GM12891 (cell line): ENCODE data around the gene RNF125.

Experiments
- PAX5 ChIP-seq: IDR thresholded peaks from 2 replicates; pipeline ENCODE4 v1.6.1; 2011; ENCODE audit warnings: low read length, moderate library complexity, mild to moderate bottlenecking; ENCODE audit not compliant: insufficient read depth, severe bottlenecking
- POLR2A ChIP-seq: IDR thresholded peaks from 2 replicates; pipeline ENCODE4 v1.6.1; 2011; ENCODE audit warnings: low read depth, low read length, control low read depth
- POLR2AphosphoS5 ChIP-seq: IDR thresholded peaks from 2 replicates; pipeline ENCODE4 v1.6.1; 2011; ENCODE audit warnings: low read depth, low read length, control low read depth
- SPI1 ChIP-seq: IDR thresholded peaks from 2 replicates; pipeline ENCODE4 v1.6.1; 2011; ENCODE audit warnings: low read depth, low read length, control low read depth
- TAF1 ChIP-seq: IDR thresholded peaks from 2 replicates; pipeline ENCODE4 v1.6.1; 2011; ENCODE audit warnings: low read depth, low read length, control low read depth

- TF ChIP-seq POLR2A (no peak), POLR2AphosphoS5 (no peak), TAF1 (no peak), PAX5 (no peak), SPI1 (no peak)
These were observed 19.7 kb upstream of the RNF125 start for GRCh38 chr18:31998880-31999412.
